HCT116 (cell line): ENCODE measurements around the gene NELFB. TPM values are rescaled to one million over a fixed set of nuclear protein-coding genes. Genes with fewer than 3 reads are reported as not detected.

ENCODE experiments used
- ATAC-seq: fragments of 200-7000 bp; cut with Tn5 transposase; 2 replicates; pipeline ENCODE4 v1.9.1; 2020; ENCODE audit warnings: mild to moderate bottlenecking, moderate library complexity
- BruUV-seq: library from RNA; stranded (reverse); fragments of 400-500 nt; replicated peaks from 2 replicates; lab custom pipeline; 2021; lab: Mats Ljungman, UMichigan
- CTCF ChIA-PET: fragments of 300-600 bp; sonication (Branson Sonifier 250); formaldehyde crosslinking; loops from one replicate; lab custom pipeline; 2021; ENCODE audit warnings: antibody characterized with exemption; lab: Charles Lee
- POLR2A ChIA-PET: fragments of 300-600, 350-600 bp; sonication (Branson Sonifier 250); formaldehyde crosslinking; loops from one replicate; lab custom pipeline; 2021; ENCODE audit warnings: antibody characterized with exemption; lab: Charles Lee
- RAD21 ChIA-PET, 2 experiments: fragments of 300-600 bp; sonication (Branson Sonifier 250); formaldehyde crosslinking; loops; one replicate each; lab custom pipeline; 2023; ENCODE audit warnings: low total read pairs in 2 of 2; ENCODE audit not compliant: uncharacterized antibody in 2 of 2, unreplicated experiment in 2 of 2, low non-redundant PET in 1 of 2; lab: Charles Lee
- DNase-seq: peaks from one replicate; pipeline ENCODE4 v3.0.0-alpha.2; 2010; ENCODE audit warnings: low read depth, low spot score
- H2AFZ ChIP-seq: fragments of 200-600 bp; shearing (Covaris generic), sonication (generic); 2 replicates; pipeline ENCODE4 v1.6.1; 2017; ENCODE audit warnings: low read depth, mixed run types, mixed read lengths, antibody characterized with exemption, low read length; ENCODE audit not compliant: poor library complexity, severe bottlenecking
- H3K27ac ChIP-seq: 2 replicates; pipeline ENCODE4 v1.5.1; 2012; ENCODE audit warnings: low read depth, low read length
- H3K27me3 ChIP-seq: fragments of 200-600 bp; sonication (generic); 2 replicates; pipeline ENCODE4 v1.6.1; 2016; ENCODE audit warnings: mixed run types, low read length, mixed read lengths; ENCODE audit not compliant: insufficient read depth
- H3K36me3 ChIP-seq, 2 experiments: fragments of 200-500 bp in 1 of 2; fragments of 200-600 bp in 1 of 2; sonication (Bioruptor generic) in 1 of 2; sonication (generic) in 1 of 2; 2 replicates each; pipeline versions ENCODE4 v1.5.1 to v1.6.1; 2014 to 2016; ENCODE audit warnings: low read length in 2 of 2, inconsistent platforms in 1 of 2, mixed read lengths in 1 of 2, mixed run types in 1 of 2; ENCODE audit not compliant: insufficient read depth in 2 of 2, control insufficient read depth in 1 of 2
- H3K4me1 ChIP-seq, 2 experiments: fragments of 200-600 bp in 1 of 2; sonication (generic) in 1 of 2; 2 replicates each; pipeline versions ENCODE4 v1.5.1 to v1.6.1; 2012 to 2017; ENCODE audit warnings: low read length in 2 of 2, inconsistent platforms in 1 of 2, mild to moderate bottlenecking in 1 of 2, mixed read lengths in 1 of 2, mixed run types in 1 of 2, moderate library complexity in 1 of 2; ENCODE audit not compliant: insufficient read depth in 2 of 2, control insufficient read depth in 1 of 2
- H3K4me2 ChIP-seq: fragments of 200-600 bp; sonication (generic); 2 replicates; pipeline ENCODE4 v1.6.1; 2017; ENCODE audit warnings: mixed run types, low read length, mixed read lengths
- H3K4me3 ChIP-seq, 2 experiments: fragments of 200-600 bp in 1 of 2; sonication (generic) in 1 of 2; replicated peaks in 1 of 2; 2 replicates each; pipeline ENCODE4 v1.5.1; 2011 to 2016; ENCODE audit warnings: low read length in 2 of 2, control low read depth in 1 of 2, low read depth in 1 of 2, mild to moderate bottlenecking in 1 of 2, mixed read lengths in 1 of 2, mixed run types in 1 of 2
- H3K79me2 ChIP-seq: fragments of 200-600 bp; sonication (generic); 2 replicates; pipeline ENCODE4 v1.6.1; 2017; ENCODE audit warnings: mild to moderate bottlenecking, mixed run types, low read length, moderate library complexity, mixed read lengths; ENCODE audit not compliant: insufficient read depth
- H3K9ac ChIP-seq: fragments of 200-600 bp; sonication (generic); 2 replicates; pipeline ENCODE4 v1.6.1; 2016; ENCODE audit warnings: low read length, mixed read lengths
- H3K9me2 ChIP-seq: fragments of 200-600 bp; sonication (generic), shearing (Covaris generic); 2 replicates; pipeline ENCODE4 v1.6.1; 2017; ENCODE audit warnings: mixed run types, mild to moderate bottlenecking, moderate library complexity; ENCODE audit not compliant: insufficient read depth
- H3K9me3 ChIP-seq, 2 experiments: fragments of 200-500 bp in 1 of 2; fragments of 200-600 bp in 1 of 2; sonication (Bioruptor generic) in 1 of 2; sonication (generic) in 1 of 2; 2 replicates each; pipeline ENCODE4 v1.6.1; 2014 to 2017; ENCODE audit warnings: low read length in 2 of 2, mixed read lengths in 2 of 2, inconsistent platforms in 1 of 2, low read depth in 1 of 2, mild to moderate bottlenecking in 1 of 2, mixed run types in 1 of 2, moderate library complexity in 1 of 2; ENCODE audit not compliant: control insufficient read depth in 1 of 2, insufficient read depth in 1 of 2
- H4K20me1 ChIP-seq: fragments of 200-600 bp; sonication (generic), shearing (Covaris generic); 2 replicates; pipeline ENCODE4 v1.6.1; 2017; ENCODE audit warnings: mixed run types, mild to moderate bottlenecking, moderate library complexity; ENCODE audit not compliant: insufficient read depth
- CBX3 ChIP-seq: IDR thresholded peaks from 2 replicates; pipeline ENCODE4 v1.6.1; 2012; ENCODE audit warnings: low read depth
- EGR1 ChIP-seq: IDR thresholded peaks from 2 replicates; pipeline ENCODE4 v1.6.1; 2012; ENCODE audit warnings: low read depth
- ELF1 ChIP-seq: IDR thresholded peaks from 2 replicates; pipeline ENCODE4 v1.6.1; 2012; ENCODE audit warnings: low read depth, borderline replicate concordance
- EZH2 ChIP-seq: fragments of 200-600 bp; sonication (generic); IDR thresholded peaks from 2 replicates; pipeline ENCODE4 v1.6.1; 2017; ENCODE audit warnings: antibody characterized with exemption, mixed run types
- EZH2phosphoT487 ChIP-seq: fragments of 200-600 bp; IDR thresholded peaks from 2 replicates; pipeline ENCODE4 v1.6.1; 2018; ENCODE audit warnings: antibody characterized with exemption, borderline replicate concordance
- JUND ChIP-seq: IDR thresholded peaks from 2 replicates; pipeline ENCODE4 v1.6.1; 2012
- MAX ChIP-seq: IDR thresholded peaks from 2 replicates; pipeline ENCODE4 v1.6.1; 2012
- POLR2A ChIP-seq: IDR thresholded peaks from 2 replicates; pipeline ENCODE4 v1.7.0; 2011; ENCODE audit warnings: borderline replicate concordance; ENCODE audit not compliant: insufficient read depth, insufficient read length; ENCODE audit errors: extremely low read depth
- REST ChIP-seq: IDR thresholded peaks from 2 replicates; pipeline ENCODE4 v1.6.1; 2012; ENCODE audit warnings: low read depth
- SRF ChIP-seq: IDR thresholded peaks from 2 replicates; pipeline ENCODE4 v1.6.1; 2012; ENCODE audit warnings: low read depth
- TCF7L2 ChIP-seq: IDR thresholded peaks from 2 replicates; pipeline ENCODE4 v1.7.0; 2011; ENCODE audit warnings: borderline replicate concordance, inconsistent platforms; ENCODE audit not compliant: insufficient read depth, insufficient read length; ENCODE audit errors: extremely low read depth
- ZBTB33 ChIP-seq: IDR thresholded peaks from 2 replicates; pipeline ENCODE4 v1.6.1; 2011; ENCODE audit warnings: mild to moderate bottlenecking, low read length, moderate library complexity; ENCODE audit not compliant: insufficient replicate concordance; ENCODE audit errors: extremely low read depth
- intact Hi-C: fragments of 100-400 bp; cut with micrococcal nuclease; formaldehyde crosslinking; loops from 2 replicates; pipeline ENCODE4 v1.10.0; 2022
- total RNA-seq: library from RNA; stranded (reverse); gene quantifications from one replicate; pipeline ENCODE4 v1.2.1, GENCODE V29; 2021; ENCODE audit not compliant: unreplicated experiment

NELFB gene
- total RNA-seq, 1 experiment from 2014 or later = 86.4 TPM

GRCh38 chr9:137306066-137306849 lies 51.1 kb downstream of the NELFB start:
- no peak for TF ChIP-seq REST
- TF ChIP-seq POLR2A = no peak
- no peak for TF ChIP-seq MAX
- TF ChIP-seq EZH2 = no peak
- TF ChIP-seq EGR1 = no peak
- no peak for TF ChIP-seq EZH2phosphoT487
- no peak for TF ChIP-seq JUND
- TF ChIP-seq ELF1 = no peak
- no peak for TF ChIP-seq SRF
- no peak for TF ChIP-seq TCF7L2
- TF ChIP-seq CBX3 = no peak
- TF ChIP-seq ZBTB33 = no peak
- ChIA-PET CTCF (no interaction called here), POLR2A (no interaction called here)

More at GRCh38 chr9:137306066-137306849, 51.1 kb downstream of the NELFB start:
- ATAC-seq = no peak
- RAD21 ChIA-PET = no interaction called here
- no peak overlapping the region for H3K27ac ChIP-seq
- H3K4me2 ChIP-seq = no peak overlapping the region
- no peak overlapping the region for H3K9ac ChIP-seq
- no peaks in the 10 kb centered on the region for H3K9me2 ChIP-seq
- BruUV-seq = no TSS peak
- no peak overlapping the region for H3K4me3 ChIP-seq
- no peaks in the 10 kb centered on the region for H4K20me1 ChIP-seq
- no peak for DNase-seq
- intact Hi-C loops = no loop called here
- H3K27me3 ChIP-seq = no peaks in the 10 kb centered on the region
- peaks cover 16 to 49% of the 10 kb centered on the region in 2 experiments for H3K4me1 ChIP-seq
- peaks cover 4% of the 10 kb centered on the region; the same call in 1 of the 2 replicates for H3K79me2 ChIP-seq
- no peaks in the 10 kb centered on the region for H3K9me3 ChIP-seq
- no peak overlapping the region for H2AFZ ChIP-seq
- H3K36me3 ChIP-seq = no peaks in the 10 kb centered on the region
